ENCODE results near the gene WSCD1.

Gene WSCD1

GRCh38 chr17:6086603-6087400 lies 16.6 kb downstream of the WSCD1 start:
- no peak for DNase-seq

- no peak for DNase-seq
These were observed 18.0 kb downstream of the WSCD1 start for GRCh38 chr17:6088141-6088540.

GRCh38 chr17:6090253-6090652 lies 20.1 kb downstream of the WSCD1 start:
- DNase-seq: no peak

- no peak for DNase-seq
These were observed 22.2 kb downstream of the WSCD1 start for GRCh38 chr17:6092182-6092902.

GRCh38 chr17:6092903-6093468 lies 22.8 kb downstream of the WSCD1 start:
- no peak for DNase-seq

GRCh38 chr17:6094453-6094852 lies 24.3 kb downstream of the WSCD1 start:
- DNase-seq: no peak

- no peak for DNase-seq
These were observed 24.7 kb downstream of the WSCD1 start for GRCh38 chr17:6094926-6095325.

- no peak for DNase-seq
These were observed 25.3 kb downstream of the WSCD1 start for GRCh38 chr17:6095501-6095900.

- DNase-seq: no peak
These were observed 26.2 kb downstream of the WSCD1 start for GRCh38 chr17:6096201-6097004.

- DNase-seq: no peak
These were observed 26.8 kb downstream of the WSCD1 start for GRCh38 chr17:6097005-6097279.

- DNase-seq: no peak
These were observed 28.1 kb downstream of the WSCD1 start for GRCh38 chr17:6098050-6098822.

GRCh38 chr17:6098823-6099180 lies 28.6 kb downstream of the WSCD1 start:
- DNase-seq: no peak

GRCh38 chr17:6099492-6099891 lies 29.3 kb downstream of the WSCD1 start:
- DNase-seq: no peak

- no peak for DNase-seq
These were observed 30.0 kb downstream of the WSCD1 start for GRCh38 chr17:6100146-6100545.

GRCh38 chr17:6100891-6101500 lies 30.8 kb downstream of the WSCD1 start:
- no peak for DNase-seq

- DNase-seq: no peak
These were observed 31.5 kb downstream of the WSCD1 start for GRCh38 chr17:6101706-6102105.

GRCh38 chr17:6102615-6103014 lies 32.4 kb downstream of the WSCD1 start:
- no peak for DNase-seq

- no peak for DNase-seq
These were observed 34.9 kb downstream of the WSCD1 start for GRCh38 chr17:6104956-6105648.

- no peak for DNase-seq
These were observed 35.4 kb downstream of the WSCD1 start for GRCh38 chr17:6105649-6106007.

- no peak for DNase-seq
These were observed 36.0 kb downstream of the WSCD1 start for GRCh38 chr17:6106212-6106611.

- DNase-seq: no peak
These were observed 37.6 kb downstream of the WSCD1 start for GRCh38 chr17:6107791-6108190.

- no peak for DNase-seq
These were observed 38.2 kb downstream of the WSCD1 start for GRCh38 chr17:6108382-6108781.

All from NCI-H187 (cell line).